ENCODE measurements around the gene TMX3. TPM values are rescaled to one million over a fixed set of nuclear protein-coding genes. Genes with fewer than 3 reads are reported as not detected.

Gene TMX3, protein sequence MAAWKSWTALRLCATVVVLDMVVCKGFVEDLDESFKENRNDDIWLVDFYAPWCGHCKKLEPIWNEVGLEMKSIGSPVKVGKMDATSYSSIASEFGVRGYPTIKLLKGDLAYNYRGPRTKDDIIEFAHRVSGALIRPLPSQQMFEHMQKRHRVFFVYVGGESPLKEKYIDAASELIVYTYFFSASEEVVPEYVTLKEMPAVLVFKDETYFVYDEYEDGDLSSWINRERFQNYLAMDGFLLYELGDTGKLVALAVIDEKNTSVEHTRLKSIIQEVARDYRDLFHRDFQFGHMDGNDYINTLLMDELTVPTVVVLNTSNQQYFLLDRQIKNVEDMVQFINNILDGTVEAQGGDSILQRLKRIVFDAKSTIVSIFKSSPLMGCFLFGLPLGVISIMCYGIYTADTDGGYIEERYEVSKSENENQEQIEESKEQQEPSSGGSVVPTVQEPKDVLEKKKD
- 17.3 to 22.0 TPM (median 20.9 TPM) in 5 replicates for total RNA-seq (2022; extraction: Qiagen RNA extraction; ENCODE audit: low read depth)

DNA sequence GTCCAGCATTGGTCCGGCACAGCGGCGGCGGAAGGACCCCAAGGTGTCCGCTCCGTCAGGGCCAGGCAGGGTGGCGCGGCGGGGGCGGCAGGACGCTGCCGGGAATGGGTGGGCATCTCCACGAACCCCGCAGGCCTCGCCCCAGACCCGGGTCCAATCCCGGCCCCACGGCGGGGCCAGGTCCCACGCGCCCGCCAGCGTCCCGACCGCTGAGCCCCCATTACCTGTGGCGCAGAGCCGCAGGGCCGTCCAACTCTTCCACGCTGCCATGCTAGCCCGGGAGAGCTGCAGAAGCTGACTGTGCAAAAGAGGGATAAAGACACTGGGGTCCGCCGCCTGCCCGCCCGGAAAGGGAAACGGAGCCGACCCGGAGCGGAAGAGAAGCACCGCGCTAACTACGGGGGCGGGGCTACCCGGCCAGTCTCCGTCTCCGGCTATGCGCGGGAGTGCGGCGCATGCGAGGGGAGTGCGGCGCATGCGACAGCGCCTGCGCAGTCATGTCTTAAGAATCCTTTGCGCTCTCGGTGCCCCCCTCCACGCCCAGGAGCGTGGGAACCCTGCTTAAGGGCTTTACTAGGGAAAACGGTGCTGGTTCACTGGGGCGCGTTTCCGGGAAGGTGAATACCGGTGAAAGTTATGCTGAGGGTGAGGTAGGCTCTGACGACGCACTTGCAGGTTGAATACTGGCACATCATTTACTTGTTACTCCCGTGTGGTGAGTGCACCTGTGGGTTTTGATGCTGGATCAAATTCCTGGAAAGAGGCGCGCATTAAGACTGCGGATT lies at the start of gene TMX3:
TSS of gene TMX3 (minus strand) at position 397 of the 785 bp plus-strand sequence. CDS start at position 270, 127 bp downstream.

Other genes with a start within 250 kb of the TMX3 start
- 0.28 to 0.49 TPM (median 0.42 TPM) in 3 of 5 replicates, not detected in the others for gene CCDC102B, start 83.0 kb upstream of the TMX3 start, total RNA-seq (2022; extraction: Qiagen RNA extraction; ENCODE audit: low read depth)